ENCODE data around the gene BRI3. TPM values are rescaled to one million over a fixed set of nuclear protein-coding genes. Genes with fewer than 3 reads are reported as not detected.

BRI3 gene
- total RNA-seq, 1 experiment from 2014 or later, result 102 TPM

GRCh38 chr7:98293265-98293664 lies 11.8 kb downstream of the BRI3 start:
- H3K4me1 ChIP-seq (ENCODE audit: control insufficient read depth in 1 of 2, insufficient read depth in 2 of 2, low read length in 2 of 2), result peaks cover 0 to 22% of the 10 kb centered on the region in 2 experiments; a peak in 2 of 4 replicates
- no peak overlapping the region for H3K9ac ChIP-seq (ENCODE audit: low read length)
- no peak overlapping the region for H3K4me3 ChIP-seq (replicated peaks in 1 of 2; ENCODE audit: low read depth in 1 of 2, low read length in 2 of 2)
- H2AFZ ChIP-seq (ENCODE audit: low read depth, low read length, poor library complexity, severe bottlenecking), result no peak overlapping the region
- RAD21 ChIA-PET (ENCODE audit: low non-redundant PET in 1 of 2, low total read pairs in 2 of 2, uncharacterized antibody in 2 of 2, unreplicated experiment in 2 of 2), result no interaction called here
- POLR2A ChIA-PET, result no interaction called here
- peaks cover 62% of the 10 kb centered on the region for H3K79me2 ChIP-seq (ENCODE audit: insufficient read depth, low read length)
- ATAC-seq (no peak), DNase-seq (ENCODE audit: low read depth, low spot score) (no peak)
- 0 out of 2 replicates have a peak, but pooled peaks have one; percentile 4 for TF ChIP-seq POLR2AphosphoS5 (IDR thresholded peaks at IDR 0.05; ENCODE audit: low read depth, low read length)
- no peak for TF ChIP-seq POLR2A (IDR thresholded peaks at IDR 0.05; ENCODE audit: borderline replicate concordance, extremely low read depth, insufficient read depth, insufficient read length)
- TF ChIP-seq SIN3A (IDR thresholded peaks at IDR 0.05; ENCODE audit: low read depth), result no peak
- intact Hi-C loops (cut with micrococcal nuclease), result no loop called here
- no TSS peak for BruUV-seq (replicated peaks)
- H3K27ac ChIP-seq (ENCODE audit: low read depth, low read length), result no peak overlapping the region
- H3K27me3 ChIP-seq (ENCODE audit: insufficient read depth, low read length), result no peaks in the 10 kb centered on the region
- H4K20me1 ChIP-seq (ENCODE audit: insufficient read depth), result no peaks in the 10 kb centered on the region
- H3K9me2 ChIP-seq (ENCODE audit: insufficient read depth), result no peaks in the 10 kb centered on the region
- no peaks in the 10 kb centered on the region for H3K9me3 ChIP-seq (ENCODE audit: control insufficient read depth in 1 of 2, insufficient read depth in 1 of 2, low read depth in 1 of 2, low read length in 2 of 2)
- H3K4me2 ChIP-seq (ENCODE audit: low read length), result no peak overlapping the region
- CTCF ChIA-PET, result interaction anchor here (1.3 to 2.1 kb wide), 2 partner anchors 108 to 109 kb away, joined by 3 to 7 read pairs; partner anchors contain the start of gene BAIAP2L1
- H3K36me3 ChIP-seq (ENCODE audit: control insufficient read depth in 1 of 2, insufficient read depth in 2 of 2, low read length in 2 of 2), result peaks cover 10 to 32% of the 10 kb centered on the region in 2 experiments; a peak in 3 of 4 replicates

GRCh38 chr7:98293746-98294145 lies 12.3 kb downstream of the BRI3 start:
- ChIA-PET RAD21 (ENCODE audit: low non-redundant PET in 1 of 2, low total read pairs in 2 of 2, uncharacterized antibody in 2 of 2, unreplicated experiment in 2 of 2) (no interaction called here), CTCF (interaction anchor here (0.5 to 2.1 kb wide), 3 partner anchors 78 to 113 kb away, joined by 3 to 7 read pairs (median 3); partner anchors contain the start of gene BAIAP2L1)
- no TSS peak for BruUV-seq (replicated peaks)

More at GRCh38 chr7:98293746-98294145, 12.3 kb downstream of the BRI3 start:
- H3K27me3 ChIP-seq (ENCODE audit: insufficient read depth, low read length), result no peaks in the 10 kb centered on the region
- H3K27ac ChIP-seq (ENCODE audit: low read depth, low read length), result no peak overlapping the region
- H3K9me2 ChIP-seq (ENCODE audit: insufficient read depth), result no peaks in the 10 kb centered on the region
- TF ChIP-seq EGR1 (IDR thresholded peaks at IDR 0.05; ENCODE audit: low read depth), result no peak
- no peaks in the 10 kb centered on the region for H3K9me3 ChIP-seq (ENCODE audit: control insufficient read depth in 1 of 2, insufficient read depth in 1 of 2, low read depth in 1 of 2, low read length in 2 of 2)
- H3K4me3 ChIP-seq (replicated peaks in 1 of 2; ENCODE audit: low read depth in 1 of 2, low read length in 2 of 2), result no peak overlapping the region
- DNase-seq (ENCODE audit: low read depth, low spot score), result no peak
- H3K4me2 ChIP-seq (ENCODE audit: low read length), result no peak overlapping the region
- H3K36me3 ChIP-seq (ENCODE audit: control insufficient read depth in 1 of 2, insufficient read depth in 2 of 2, low read length in 2 of 2), result peaks cover 10 to 32% of the 10 kb centered on the region in 2 experiments; a peak in 3 of 4 replicates
- intact Hi-C loops (cut with micrococcal nuclease), result loop anchor here (1.0 to 2.0 kb wide), 4 partner anchors 108 to 543 kb away; partner anchors contain the start of gene BAIAP2L1
- peaks cover 57% of the 10 kb centered on the region for H3K79me2 ChIP-seq (ENCODE audit: insufficient read depth, low read length)
- H4K20me1 ChIP-seq (ENCODE audit: insufficient read depth), result no peaks in the 10 kb centered on the region
- no peak for ATAC-seq
- H3K4me1 ChIP-seq (ENCODE audit: control insufficient read depth in 1 of 2, insufficient read depth in 2 of 2, low read length in 2 of 2), result peaks cover 0 to 22% of the 10 kb centered on the region in 2 experiments; a peak in 2 of 4 replicates
- no peak overlapping the region for H3K9ac ChIP-seq (ENCODE audit: low read length)
- H2AFZ ChIP-seq (ENCODE audit: low read depth, low read length, poor library complexity, severe bottlenecking), result no peak overlapping the region
- POLR2A ChIA-PET, result no interaction called here

All from HCT116 (cell line).